ENCODE measurements around the gene CD38. TPM values are rescaled to one million over a fixed set of nuclear protein-coding genes. Genes with fewer than 3 reads are reported as not detected.

The CD38 gene
- total RNA-seq, 4 donors from 2014 or later = 0.15 to 0.62 (median 0.39) TPM

- 82% methylated on average over 2 of the region's 2 CpGs for WGBS
- TF ChIP-seq POLR2A (IDR thresholded peaks at IDR 0.05) = no peak
- TF ChIP-seq, protein P1, sequence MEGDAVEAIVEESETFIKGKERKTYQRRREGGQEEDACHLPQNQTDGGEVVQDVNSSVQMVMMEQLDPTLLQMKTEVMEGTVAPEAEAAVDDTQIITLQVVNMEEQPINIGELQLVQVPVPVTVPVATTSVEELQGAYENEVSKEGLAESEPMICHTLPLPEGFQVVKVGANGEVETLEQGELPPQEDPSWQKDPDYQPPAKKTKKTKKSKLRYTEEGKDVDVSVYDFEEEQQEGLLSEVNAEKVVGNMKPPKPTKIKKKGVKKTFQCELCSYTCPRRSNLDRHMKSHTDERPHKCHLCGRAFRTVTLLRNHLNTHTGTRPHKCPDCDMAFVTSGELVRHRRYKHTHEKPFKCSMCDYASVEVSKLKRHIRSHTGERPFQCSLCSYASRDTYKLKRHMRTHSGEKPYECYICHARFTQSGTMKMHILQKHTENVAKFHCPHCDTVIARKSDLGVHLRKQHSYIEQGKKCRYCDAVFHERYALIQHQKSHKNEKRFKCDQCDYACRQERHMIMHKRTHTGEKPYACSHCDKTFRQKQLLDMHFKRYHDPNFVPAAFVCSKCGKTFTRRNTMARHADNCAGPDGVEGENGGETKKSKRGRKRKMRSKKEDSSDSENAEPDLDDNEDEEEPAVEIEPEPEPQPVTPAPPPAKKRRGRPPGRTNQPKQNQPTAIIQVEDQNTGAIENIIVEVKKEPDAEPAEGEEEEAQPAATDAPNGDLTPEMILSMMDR (IDR thresholded peaks at IDR 0.05) = no peak
- TF ChIP-seq POLR2AphosphoS5 (IDR thresholded peaks at IDR 0.05) = no peak
- no peak for TF ChIP-seq EP300 (IDR thresholded peaks at IDR 0.05)
Measured at GRCh38 chr4:15901998-15902397, 123.9 kb downstream of the CD38 start.

GRCh38 chr4:15902746-15903145 lies 124.6 kb downstream of the CD38 start:
- peaks cover 3% of the 10 kb centered on the region for H3K27me3 ChIP-seq
- no peaks in the 10 kb centered on the region for H3K9me3 ChIP-seq
- WGBS = 54% methylated on average over 2 of the region's 2 CpGs
- H3K36me3 ChIP-seq = no peaks in the 10 kb centered on the region
- DNase-seq (ENCODE audit: low spot score in 2 of 2) = no peak
- no peak overlapping the region for H3K27ac ChIP-seq
- H3K4me1 ChIP-seq = peaks cover 15% of the 10 kb centered on the region
- H3K4me3 ChIP-seq = no peak overlapping the region
- no peak for TF ChIP-seq POLR2AphosphoS5 (IDR thresholded peaks at IDR 0.05)
- TF ChIP-seq, protein P1 (IDR thresholded peaks at IDR 0.05) = no peak
- TF ChIP-seq EP300 (IDR thresholded peaks at IDR 0.05) = no peak

More at GRCh38 chr4:15901998-15902397, 123.9 kb downstream of the CD38 start:
- no peaks in the 10 kb centered on the region for H3K9me3 ChIP-seq
- peaks cover 15% of the 10 kb centered on the region for H3K4me1 ChIP-seq
- H3K27ac ChIP-seq = no peak overlapping the region
- H3K27me3 ChIP-seq = peaks cover 3% of the 10 kb centered on the region
- no peaks in the 10 kb centered on the region for H3K36me3 ChIP-seq
- H3K4me3 ChIP-seq = no peak overlapping the region
- no peak for DNase-seq (ENCODE audit: low spot score in 2 of 2)

Other genes with a start within 250 kb of the CD38 start
- 100 to 1,000 TPM in 2 of 4 donors, 10 to 100 TPM in 2; 73.2 to 120 (median 93.7) TPM for gene FBXL5, start 123.0 kb upstream of the CD38 start, total RNA-seq
- 10 to 100 TPM; 18.6 to 39.0 (median 27.5) TPM for gene FAM200B, start 96.5 kb upstream of the CD38 start, total RNA-seq
- gene BST1, start 75.3 kb upstream of the CD38 start, total RNA-seq = 1 to 10 TPM; 2.2 to 8.4 (median 4.0) TPM
- 100 to 1,000 TPM in 2 of 4 donors, 10 to 100 TPM in 2; 28.7 to 178 (median 113) TPM for gene FGFBP1, start 160.4 kb downstream of the CD38 start, total RNA-seq
- 10 to 100 TPM in 2 of 4 donors, 1 to 10 TPM in 2; 3.9 to 52.0 (median 9.7) TPM for gene FGFBP2, start 184.8 kb downstream of the CD38 start, total RNA-seq

Data from suprapubic skin (tissue), 4 donors.